Measurements from ENCODE around the gene ANKRD33. TPM values are rescaled to one million over a fixed set of nuclear protein-coding genes. Genes with fewer than 3 reads are reported as not detected.

The ANKRD33 gene
- total RNA-seq, 1 experiment from 2014 or later = not detected

- Mint-ChIP-seq H3K27me3 (ENCODE audit: insufficient read depth, unreplicated experiment) (no peaks in the 10 kb centered on the region), H3K4me1 (ENCODE audit: low read depth, unreplicated experiment) (peaks cover 17% of the 10 kb centered on the region), H3K36me3 (ENCODE audit: insufficient read depth, unreplicated experiment) (no peaks in the 10 kb centered on the region), H3K4me3 (ENCODE audit: unreplicated experiment) (peak overlapping the region; percentile 84), H3K9me3 (ENCODE audit: unreplicated experiment) (no peaks in the 10 kb centered on the region), H3K27ac (ENCODE audit: unreplicated experiment) (peak overlapping the region; percentile 74)
- Histone ChIP-seq H3K36me3 (ENCODE audit: control insufficient read depth, insufficient read depth, low read length) (no peaks in the 10 kb centered on the region), H3K27me3 (replicated peaks; ENCODE audit: control insufficient read depth, insufficient read depth, low read length) (no peaks in the 10 kb centered on the region), H3K4me3 (ENCODE audit: low read depth, low read length) (no peak overlapping the region), H3K9me3 (no peaks in the 10 kb centered on the region), H3K4me1 (peaks cover 48% of the 10 kb centered on the region)
- ChIA-PET CTCF (interaction anchor here (0.7 to 2.2 kb wide), 4 partner anchors 22 to 30 kb away, joined by 3 to 7 read pairs (median 4); no protein-coding TSS in a partner anchor), POLR2A (no interaction called here)
- no TSS peak for BruUV-seq (replicated peaks)
- intact Hi-C loops (cut with micrococcal nuclease; ENCODE audit: unreplicated experiment) = loop anchor here (2.0 kb wide), 1 partner anchor 21 kb away; no protein-coding TSS in a partner anchor
- TF ChIP-seq CTCF (IDR thresholded peaks at IDR 0.05; ENCODE audit: insufficient read depth in 1 of 2, low read depth in 1 of 2, low read length in 1 of 2, severe bottlenecking in 1 of 2, unreplicated experiment in 1 of 2) = no peak
- no peak for DNase-seq
Measured at GRCh38 chr12:51845482-51845881, 42.4 kb upstream of the ANKRD33 start.

- Histone ChIP-seq H3K36me3 (ENCODE audit: control insufficient read depth, insufficient read depth, low read length) (no peaks in the 10 kb centered on the region), H3K9me3 (no peaks in the 10 kb centered on the region), H3K4me1 (peaks cover 41% of the 10 kb centered on the region), H3K27me3 (replicated peaks; ENCODE audit: control insufficient read depth, insufficient read depth, low read length) (no peaks in the 10 kb centered on the region), H3K4me3 (ENCODE audit: low read depth, low read length) (peak overlapping the region; percentile 83)
- Mint-ChIP-seq H3K4me3 (ENCODE audit: unreplicated experiment) (peak overlapping the region; percentile 84), H3K27ac (ENCODE audit: unreplicated experiment) (peak overlapping the region; percentile 74), H3K9me3 (ENCODE audit: unreplicated experiment) (no peaks in the 10 kb centered on the region), H3K36me3 (ENCODE audit: insufficient read depth, unreplicated experiment) (no peaks in the 10 kb centered on the region), H3K4me1 (ENCODE audit: low read depth, unreplicated experiment) (peaks cover 17% of the 10 kb centered on the region), H3K27me3 (ENCODE audit: insufficient read depth, unreplicated experiment) (no peaks in the 10 kb centered on the region)
- no peak for TF ChIP-seq CTCF (IDR thresholded peaks at IDR 0.05; ENCODE audit: insufficient read depth in 1 of 2, low read depth in 1 of 2, low read length in 1 of 2, severe bottlenecking in 1 of 2, unreplicated experiment in 1 of 2)
- CTCF ChIA-PET = interaction anchor here (0.6 to 2.2 kb wide), 3 partner anchors 23 to 30 kb away, joined by 3 to 7 read pairs (median 4); no protein-coding TSS in a partner anchor
- no peak for DNase-seq
- intact Hi-C loops (cut with micrococcal nuclease; ENCODE audit: unreplicated experiment) = no loop called here
- BruUV-seq (replicated peaks) = no TSS peak
- POLR2A ChIA-PET = interaction anchor here (1.0 kb wide), 1 partner anchor 18 kb away, joined by 4 read pairs; no protein-coding TSS in a partner anchor
Measured at GRCh38 chr12:51846271-51846691, 41.6 kb upstream of the ANKRD33 start.

DNA sequence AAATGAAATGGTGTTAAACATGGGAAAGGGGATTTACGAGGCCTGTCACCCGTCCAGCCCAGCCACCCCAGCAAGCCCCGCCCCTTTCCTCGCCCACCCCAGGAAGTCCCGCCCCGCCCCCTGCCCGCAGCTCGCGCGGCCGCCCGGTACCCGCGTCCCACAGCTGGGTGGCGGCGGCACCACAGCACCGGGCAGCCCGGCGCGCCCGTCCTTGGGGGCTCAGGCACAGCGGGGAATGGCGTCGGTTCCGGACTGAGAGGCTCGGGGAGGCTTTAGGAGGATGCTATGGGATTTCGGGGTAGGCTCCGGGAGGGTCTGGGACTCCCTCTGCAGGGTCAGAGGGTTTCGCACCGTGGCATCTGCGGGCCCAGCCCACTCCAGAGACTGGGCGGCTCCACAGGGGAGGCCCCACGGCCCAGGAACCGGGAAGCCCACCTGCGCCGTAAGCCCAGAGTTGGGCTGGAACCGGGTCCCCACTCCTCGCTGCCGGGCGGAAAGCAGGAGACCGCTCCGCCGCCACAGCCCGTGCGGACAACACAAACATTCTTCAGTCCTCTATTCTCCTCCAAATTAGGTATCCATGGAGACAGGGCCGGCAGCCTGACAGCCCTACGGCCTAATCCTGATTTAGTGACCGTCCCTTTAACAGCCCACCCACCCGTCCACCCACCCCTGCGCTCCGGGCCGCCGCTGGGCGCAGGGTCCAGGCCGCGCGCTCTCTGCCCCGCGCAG, 40.8 kb upstream of the ANKRD33 start:
- peak overlapping the region; percentile 84 for H3K4me3 Mint-ChIP-seq (ENCODE audit: unreplicated experiment)
- H3K27ac Mint-ChIP-seq (ENCODE audit: unreplicated experiment) = peak overlapping the region; percentile 46
- POLR2A ChIA-PET = interaction anchor here (0.5 to 1.0 kb wide), 2 partner anchors 17 to 28 kb away, joined by 4 read pairs; no protein-coding TSS in a partner anchor
- Histone ChIP-seq H3K36me3 (ENCODE audit: control insufficient read depth, insufficient read depth, low read length) (no peaks in the 10 kb centered on the region), H3K9me3 (no peaks in the 10 kb centered on the region), H3K4me1 (peaks cover 33% of the 10 kb centered on the region), H3K4me3 (ENCODE audit: low read depth, low read length) (peak overlapping the region; percentile 83), H3K27me3 (replicated peaks; ENCODE audit: control insufficient read depth, insufficient read depth, low read length) (no peaks in the 10 kb centered on the region)
- H3K27me3 Mint-ChIP-seq (ENCODE audit: insufficient read depth, unreplicated experiment) = no peaks in the 10 kb centered on the region
- intact Hi-C loops (cut with micrococcal nuclease; ENCODE audit: unreplicated experiment) = no loop called here
- H3K4me1 Mint-ChIP-seq (ENCODE audit: low read depth, unreplicated experiment) = peaks cover 17% of the 10 kb centered on the region
- DNase-seq = peak; percentile 67 to 72
- H3K36me3 Mint-ChIP-seq (ENCODE audit: insufficient read depth, unreplicated experiment) = no peaks in the 10 kb centered on the region
- H3K9me3 Mint-ChIP-seq (ENCODE audit: unreplicated experiment) = no peaks in the 10 kb centered on the region
- no peak for TF ChIP-seq CTCF (IDR thresholded peaks at IDR 0.05; ENCODE audit: insufficient read depth in 1 of 2, low read depth in 1 of 2, low read length in 1 of 2, severe bottlenecking in 1 of 2, unreplicated experiment in 1 of 2)
- CTCF ChIA-PET = interaction anchor here (0.6 to 2.2 kb wide), 3 partner anchors 23 to 29 kb away, joined by 3 to 7 read pairs (median 4); no protein-coding TSS in a partner anchor
- no TSS peak for BruUV-seq (replicated peaks)

All from Caco-2 (cell line).